Breast epithelium (tissue), 4 donors: Measurements from ENCODE around the gene CAB39L. TPM values are rescaled to one million over a fixed set of nuclear protein-coding genes. Genes with fewer than 3 reads are reported as not detected.
"Not testable (repeated sequence)": the region's sequence is repeated elsewhere in the genome, so short reads cannot be mapped to it uniquely, and the experiment has no call there.

Source experiments
- DNase-seq, 2 donors: peaks; one replicate each; pipeline ENCODE4 v3.0.0-alpha.2; 2019; ENCODE audit warnings: low spot score in 2 of 2
- H3K27ac ChIP-seq, 2 donors: fragments of 200-600 bp; sonication (generic) in 1 of 2; one replicate each; pipeline ENCODE4 v1.5.1; 2016 to 2019; ENCODE audit warnings: mild to moderate bottlenecking in 1 of 2
- H3K27me3 ChIP-seq, 2 donors: fragments of 200-600 bp; sonication (generic) in 1 of 2; one replicate each; pipeline versions ENCODE4 v1.5.1 to v1.6.0; 2017 to 2019; ENCODE audit warnings: control low read depth in 1 of 2, mild to moderate bottlenecking in 1 of 2
- H3K36me3 ChIP-seq: fragments of 200-600 bp; one replicate; pipeline ENCODE4 v1.5.1; 2019
- H3K4me1 ChIP-seq, 2 donors: fragments of 200-600 bp; sonication (generic); one replicate each; pipeline ENCODE4 v1.5.1; 2016 to 2019; ENCODE audit warnings: control low read depth in 1 of 2
- H3K4me3 ChIP-seq, 3 donors: fragments of 200-600 bp; sonication (generic); 1 replicate in 2 of 3; 2 replicates in 1 of 3; pipeline ENCODE4 v1.5.1; 2016 to 2019; ENCODE audit warnings: mild to moderate bottlenecking in 3 of 3, moderate library complexity in 2 of 3
- H3K9me3 ChIP-seq, 2 donors: fragments of 200-600 bp; sonication (generic) in 1 of 2; one replicate each; pipeline ENCODE4 v1.5.1; 2016 to 2019; ENCODE audit warnings: control low read depth in 1 of 2
- CTCF ChIP-seq, 3 donors: fragments of 450-650 bp; IDR thresholded peaks; one replicate each; pipeline ENCODE4 v1.5.1; 2016 to 2017; ENCODE audit warnings: antibody characterized with exemption in 3 of 3, mild to moderate bottlenecking in 3 of 3, moderate library complexity in 3 of 3
- POLR2A ChIP-seq: fragments of 450-650 bp; IDR thresholded peaks from one replicate; pipeline ENCODE4 v1.6.1; 2016; ENCODE audit warnings: antibody characterized with exemption, mild to moderate bottlenecking, moderate library complexity
- POLR2AphosphoS5 ChIP-seq, 3 donors: sonication (generic); formaldehyde crosslinking; IDR thresholded peaks; one replicate each; pipeline ENCODE4 v1.6.1; 2017; ENCODE audit warnings: antibody characterized with exemption in 3 of 3
- intact Hi-C: fragments of 100-400 bp; cut with DNase I; formaldehyde crosslinking; loops from one replicate; pipeline ENCODE4 v1.15.1; 2023; ENCODE audit warnings: low total_unique reads
- total RNA-seq, 3 donors: library from RNA; depleted of rRNA; stranded (reverse); fragments of >200 nt; gene quantifications; one replicate each; pipeline ENCODE4 v1.1.0, GENCODE V29; 2016

The CAB39L gene
- total RNA-seq, 3 donors from 2014 or later: 40.0 to 92.1 (median 44.8) TPM

- H3K9me3 ChIP-seq: no peaks in the 10 kb centered on the region
- no peak overlapping the region for H3K27ac ChIP-seq
- no peaks in the 10 kb centered on the region for H3K27me3 ChIP-seq
- intact Hi-C loops: no loop called here
- TF ChIP-seq POLR2AphosphoS5 (IDR thresholded peaks at IDR 0.05) (no peak), CTCF (IDR thresholded peaks at IDR 0.05) (no peak), POLR2A (no peak)
- H3K4me1 ChIP-seq: no peaks in the 10 kb centered on the region
- DNase-seq: no peak
- no peak overlapping the region for H3K4me3 ChIP-seq
- no peaks in the 10 kb centered on the region for H3K36me3 ChIP-seq
These were observed 107.2 kb downstream of the CAB39L start for GRCh38 chr13:49336655-49337054.

GRCh38 chr13:49330546-49330864, 113.4 kb downstream of the CAB39L start:
- Histone ChIP-seq H3K36me3 (no peaks in the 10 kb centered on the region), H3K27me3 (no peaks in the 10 kb centered on the region), H3K4me3 (no peak overlapping the region), H3K4me1 (no peaks in the 10 kb centered on the region), H3K9me3 (no peaks in the 10 kb centered on the region), H3K27ac (no peak overlapping the region)
- TF ChIP-seq CTCF (IDR thresholded peaks at IDR 0.05) (no peak), POLR2A (no peak), POLR2AphosphoS5 (IDR thresholded peaks at IDR 0.05) (no peak)
- intact Hi-C loops: no loop called here
- DNase-seq: no peak

GRCh38 chr13:49329831-49330545, 113.9 kb downstream of the CAB39L start:
- H3K4me1 ChIP-seq: no peaks in the 10 kb centered on the region
- H3K9me3 ChIP-seq: no peaks in the 10 kb centered on the region
- H3K27me3 ChIP-seq: no peaks in the 10 kb centered on the region
- no peaks in the 10 kb centered on the region for H3K36me3 ChIP-seq
- no peak for DNase-seq
- no peak overlapping the region for H3K27ac ChIP-seq
- intact Hi-C loops: no loop called here
- TF ChIP-seq POLR2AphosphoS5 (IDR thresholded peaks at IDR 0.05) (no peak), CTCF (IDR thresholded peaks at IDR 0.05) (no peak), POLR2A (no peak)
- no peak overlapping the region for H3K4me3 ChIP-seq

- H3K36me3 ChIP-seq, H3K4me3 ChIP-seq, H3K27ac ChIP-seq, intact Hi-C loops, H3K9me3 ChIP-seq, H3K4me1 ChIP-seq, H3K27me3 ChIP-seq, DNase-seq: not testable (repeated sequence)
These were observed 116.7 kb downstream of the CAB39L start for GRCh38 chr13:49327145-49327544.

GRCh38 chr13:49326222-49326917, 117.5 kb downstream of the CAB39L start:
- H3K9me3 ChIP-seq: no peaks in the 10 kb centered on the region
- TF ChIP-seq POLR2AphosphoS5 (IDR thresholded peaks at IDR 0.05): no peak
- TF ChIP-seq POLR2A: no peak
- no peak for TF ChIP-seq CTCF (IDR thresholded peaks at IDR 0.05)
- no peak overlapping the region for H3K27ac ChIP-seq

More at GRCh38 chr13:49326222-49326917, 117.5 kb downstream of the CAB39L start:
- no peak for DNase-seq
- Histone ChIP-seq H3K27me3 (no peaks in the 10 kb centered on the region), H3K36me3 (no peaks in the 10 kb centered on the region), H3K4me3 (no peak overlapping the region), H3K4me1 (no peaks in the 10 kb centered on the region)
- intact Hi-C loops: no loop called here
